Heart left ventricle (tissue), 16 donors: Measurements from ENCODE around the gene SAT2. TPM values are rescaled to one million over a fixed set of nuclear protein-coding genes. Genes with fewer than 3 reads are reported as not detected.

Source experiments
- ATAC-seq, 4 donors: fragments of 200-7000 bp; cut with Tn5 transposase; one replicate each; pipeline ENCODE4 v1.9.1; 2020 to 2022; ENCODE audit warnings: moderate library complexity in 4 of 4, mild to moderate bottlenecking in 3 of 4, moderate number of reproducible peaks in 1 of 4
- DNase-seq, 5 donors: peaks; one replicate each; pipeline ENCODE4 v3.0.0-alpha.2; 2020
- H3K27ac ChIP-seq, 12 donors: fragments of 200-600 bp; sonication (generic) in 4 of 12; one replicate each; pipeline versions ENCODE4 v1.5.0 to v1.8.0; 2016 to 2022; ENCODE audit warnings: mild to moderate bottlenecking in 2 of 12
- H3K27me3 ChIP-seq, 9 donors: fragments of 200-600 bp; sonication (generic) in 2 of 9; one replicate each; pipeline versions ENCODE4 v1.5.1 to v1.8.0; 2016 to 2022; ENCODE audit warnings: mild to moderate bottlenecking in 3 of 9
- H3K36me3 ChIP-seq, 9 donors: fragments of 200-600 bp; sonication (generic) in 2 of 9; one replicate each; pipeline versions ENCODE4 v1.5.0 to v1.8.0; 2018 to 2022; ENCODE audit warnings: mild to moderate bottlenecking in 2 of 9
- H3K4me1 ChIP-seq, 12 donors: fragments of 200-600 bp; sonication (generic) in 4 of 12; one replicate each; pipeline versions ENCODE4 v1.5.0 to v1.8.0; 2016 to 2022; ENCODE audit warnings: mild to moderate bottlenecking in 3 of 12
- H3K4me3 ChIP-seq, 12 donors: fragments of 200-600 bp; sonication (generic) in 4 of 12; one replicate each; pipeline versions ENCODE4 v1.5.0 to v1.8.0; 2017 to 2022; ENCODE audit warnings: mild to moderate bottlenecking in 9 of 12, moderate library complexity in 4 of 12
- H3K9me3 ChIP-seq, 12 donors: fragments of 200-600 bp; sonication (generic) in 4 of 12; one replicate each; pipeline versions ENCODE4 v1.5.0 to v1.8.0; 2016 to 2022; ENCODE audit warnings: mild to moderate bottlenecking in 1 of 12
- POLR2A ChIP-seq, 2 donors: fragments of 450-650 bp; IDR thresholded peaks; one replicate each; pipeline ENCODE4 v1.6.1; 2017; ENCODE audit warnings: antibody characterized with exemption in 2 of 2, mild to moderate bottlenecking in 2 of 2, moderate library complexity in 2 of 2
- WGBS, 4 donors: extraction: QIAGEN DNeasy Blood & Tissue Kit in 2 of 4; methylation state at CpG; one replicate each; pipeline versions ENCODE4 v1.1.5 to v1.1.7; 2013 to 2018; 5-methylcytosine and 5-hydroxymethylcytosine counted together
- intact Hi-C, 10 donors: fragments of 100-400 bp; cut with DNase I; formaldehyde crosslinking; loops; one replicate each; pipeline versions ENCODE4 v1.11.1 to v1.14.2; 2022
- long read RNA-seq, 3 donors: library from polyadenylated mRNA; unstranded; transcript quantifications; one replicate each; pipeline ENCODE4 v2.0.0, GENCODE V29; 2020 to 2021
- polyA plus RNA-seq, 2 donors: library from polyadenylated mRNA; stranded (reverse); fragments of 200-250 nt; gene quantifications; one replicate each; pipeline ENCODE4 v1.2.3, GENCODE V29; 2013
- total RNA-seq, 9 donors: library from RNA; depleted of rRNA in 2 of 9; stranded (reverse); fragments of >200 nt in 2 of 9; fragmentation: NEBNext Ultra II Directional in 3 of 9; extraction: Animal tissue kit (Norgen Biotek cat#: 25700) in 3 of 9; gene quantifications; one replicate each; pipeline versions ENCODE4 v1.1.0 to v1.2.4, GENCODE V29; 2016 to 2023
- TF ChIP-seq, protein P1 (sequence below), 12 donors: fragments of 200-600 bp; sonication (generic) in 4 of 12; IDR thresholded peaks; one replicate each; pipeline versions ENCODE4 v1.5.0 to v1.8.0; 2018 to 2022; ENCODE audit warnings: antibody characterized with exemption in 12 of 12, mild to moderate bottlenecking in 5 of 12
- donor health status: ischemic (EF 13 %, LVEDD 7.1; RV severe dilation, severe dysfunction).
- donor health status: healthy with polysubstance abuse.
- donor health status: DM: no; HTN: yes; CAD: no.
- donor health status: DM: no; HTN: no; CAD: no.
- donor health status: ischemic (EF 25% LVEDD 6.9; RV normal size, moderate dysfunction).
- donor health status: ischemic (EF 25% LVEDD 5.7; RV mildly dilated, moderate dysfunction).
- donor health status: healthy.
- donor health status: DM: yes; HTN: yes; CAD: no.
- donor health status: ischemic (EF 35%, LVEDD 5.7; RV mildly dilated, moderate dysfunction).
- donor health status: nonischemic (EF 11% LVEDD 7.7; RV severe dilation, severe dysfunction).
- donor health status: DM: yes; HTN: yes; CAD: no.
- donor health status: PGD.
- donor health status: ischemic (EF 29% LVEDD 5.4; RV normal size, mild dysfunction).
- donor health status: nonischemic (EF 23%, LVEDD 6.1; RV moderate dilation, normal function).

SAT2 gene
- total RNA-seq: 10 to 100 TPM; 50.0 to 76.0 (median 57.3) TPM
- polyA plus RNA-seq: 100 to 1,000 TPM; 113 to 131 TPM
- long read RNA-seq, donor 1, transcript SAT2-202 (6 exons, 974 nt): major isoform, 27 of 55 reads
- long read RNA-seq, donor 1, transcript SAT2-201 (6 exons, 946 nt): minor isoform, 14 of 55 reads
- long read RNA-seq, donor 1, partial matches to known transcripts: 2 of 55 reads
- long read RNA-seq, donor 1, other reads (novel, unspliced or antisense): 3 of 55 reads
- long read RNA-seq, donor 2, transcript SAT2-202 (6 exons, 974 nt): major isoform, 16 of 36 reads
- long read RNA-seq, donor 2, transcript SAT2-201 (6 exons, 946 nt): minor isoform, 9 of 36 reads
- long read RNA-seq, donor 2, partial matches to known transcripts: 1 of 36 reads
- long read RNA-seq, donor 2, other reads (novel, unspliced or antisense): 2 of 36 reads
- long read RNA-seq, donor 3, transcript SAT2-201 (6 exons, 946 nt): minor isoform, 6 of 18 reads
- long read RNA-seq, donor 3, transcript SAT2-202 (6 exons, 974 nt): major isoform, 8 of 18 reads
- long read RNA-seq, donor 3, partial matches to known transcripts: 0 of 18 reads
- long read RNA-seq, donor 3, other reads (novel, unspliced or antisense): 2 of 18 reads

DNA sequence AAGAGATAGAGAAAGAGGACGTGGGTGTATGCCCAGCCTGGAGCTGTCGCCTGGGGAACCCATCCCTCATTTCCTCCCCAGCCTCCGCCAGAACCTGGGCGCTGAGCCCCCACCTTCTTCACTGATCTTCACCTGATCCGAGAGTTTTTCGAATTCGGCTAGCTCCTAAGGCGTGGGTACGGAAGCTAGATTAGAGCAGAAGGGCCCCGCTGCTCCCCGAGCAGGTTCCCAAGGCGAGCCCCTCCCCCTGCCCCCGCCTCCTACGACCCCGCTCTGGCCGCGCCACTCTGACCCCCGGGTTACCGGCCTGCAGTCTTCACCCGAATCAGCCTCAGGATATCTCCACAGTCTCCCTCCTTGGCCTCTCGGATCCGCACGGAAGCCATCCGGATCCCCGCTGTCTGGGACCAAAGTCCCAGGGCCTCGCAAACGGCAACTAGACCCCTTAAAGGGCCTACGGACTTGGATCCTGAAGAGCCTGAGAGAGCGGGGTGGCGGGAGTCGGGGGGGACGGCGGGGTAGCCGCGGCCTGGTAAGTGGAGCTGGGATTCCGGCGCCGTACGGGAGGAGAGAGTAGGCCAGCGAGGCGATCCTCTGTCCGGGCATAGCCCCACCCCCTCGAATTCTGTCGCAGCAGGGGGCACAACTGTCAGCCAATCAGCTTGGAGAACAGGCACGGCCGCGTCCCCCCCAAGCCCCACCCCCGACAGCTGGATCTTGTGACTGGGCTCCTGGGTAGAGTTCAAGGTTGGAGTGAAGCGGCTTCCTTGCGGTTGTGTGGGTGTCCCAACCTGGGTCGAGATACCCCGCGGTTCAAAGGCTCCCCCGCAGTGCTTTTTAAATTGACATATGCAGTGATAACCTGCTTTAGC is at the start of gene SAT2:
Gene SAT2, minus strand, starts transcription at position 572 of the 872 bp plus-strand sequence. Its CDS starts 186 bp downstream, at position 386.
- intact Hi-C loops: loop anchor here in 1 of 10 donors (2.0 kb wide), 1 partner anchor 59 kb away; the partner anchor contains the start of gene TP53
- H3K36me3 ChIP-seq: peaks cover 0 to 9% (median 5%) of the 10 kb centered on the region in 9 donors
- peak; percentile 97 to 99 (median 98) for ATAC-seq

DNA sequence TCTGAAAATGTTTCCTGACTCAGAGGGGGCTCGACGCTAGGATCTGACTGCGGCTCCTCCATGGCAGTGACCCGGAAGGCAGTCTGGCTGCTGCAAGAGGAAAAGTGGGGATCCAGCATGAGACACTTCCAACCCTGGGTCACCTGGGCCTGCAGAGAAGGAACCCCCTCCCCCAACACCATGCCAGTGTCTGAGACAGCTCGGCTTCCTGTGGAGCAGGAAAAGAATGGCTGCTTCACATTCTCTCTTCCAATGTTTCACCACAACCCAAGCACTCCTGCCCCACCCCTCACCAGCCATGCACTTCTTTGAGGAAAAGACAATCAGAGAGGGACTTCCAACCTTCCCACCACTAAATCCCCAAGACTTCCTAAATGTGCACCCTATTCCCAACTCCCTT is 48.9 kb upstream of the SAT2 start:
- DNase-seq (no peak), ATAC-seq (no peak)
- Histone ChIP-seq H3K4me1 (no peaks in the 10 kb centered on the region), H3K9me3 (peaks cover 0 to 13% (median 4%) of the 10 kb centered on the region in 12 donors), H3K36me3 (peaks cover 3 to 49% (median 45%) of the 10 kb centered on the region in 9 donors), H3K27me3 (no peaks in the 10 kb centered on the region), H3K27ac (no peak overlapping the region), H3K4me3 (no peak overlapping the region)
- intact Hi-C loops: no loop called here
- WGBS, 4 donors: 73 to 78% (median 76%) methylated on average over 5 of the region's 5 CpGs
- TF ChIP-seq POLR2A (IDR thresholded peaks at IDR 0.05): no peak
- TF ChIP-seq, protein P1, sequence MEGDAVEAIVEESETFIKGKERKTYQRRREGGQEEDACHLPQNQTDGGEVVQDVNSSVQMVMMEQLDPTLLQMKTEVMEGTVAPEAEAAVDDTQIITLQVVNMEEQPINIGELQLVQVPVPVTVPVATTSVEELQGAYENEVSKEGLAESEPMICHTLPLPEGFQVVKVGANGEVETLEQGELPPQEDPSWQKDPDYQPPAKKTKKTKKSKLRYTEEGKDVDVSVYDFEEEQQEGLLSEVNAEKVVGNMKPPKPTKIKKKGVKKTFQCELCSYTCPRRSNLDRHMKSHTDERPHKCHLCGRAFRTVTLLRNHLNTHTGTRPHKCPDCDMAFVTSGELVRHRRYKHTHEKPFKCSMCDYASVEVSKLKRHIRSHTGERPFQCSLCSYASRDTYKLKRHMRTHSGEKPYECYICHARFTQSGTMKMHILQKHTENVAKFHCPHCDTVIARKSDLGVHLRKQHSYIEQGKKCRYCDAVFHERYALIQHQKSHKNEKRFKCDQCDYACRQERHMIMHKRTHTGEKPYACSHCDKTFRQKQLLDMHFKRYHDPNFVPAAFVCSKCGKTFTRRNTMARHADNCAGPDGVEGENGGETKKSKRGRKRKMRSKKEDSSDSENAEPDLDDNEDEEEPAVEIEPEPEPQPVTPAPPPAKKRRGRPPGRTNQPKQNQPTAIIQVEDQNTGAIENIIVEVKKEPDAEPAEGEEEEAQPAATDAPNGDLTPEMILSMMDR (IDR thresholded peaks at IDR 0.05): no peak

More for the DNA sequence above, at the start of gene SAT2:
- WGBS, 4 donors: 1% methylated on average over 32 to 54 of the region's 54 CpGs
- no peaks in the 10 kb centered on the region for H3K9me3 ChIP-seq
- H3K4me3 ChIP-seq: peak within 1 kb of the TSS; percentile 44 to 94 (median 84)
- H3K4me1 ChIP-seq: peaks cover 0 to 26% (median 11%) of the 10 kb centered on the region in 12 donors
- peak in 1 of 2 donors; percentile 64 for TF ChIP-seq POLR2A (IDR thresholded peaks at IDR 0.05)
- TF ChIP-seq, protein P1 (IDR thresholded peaks at IDR 0.05): no peak
- peak within 1 kb of the TSS; percentile 85 to 98 (median 92) for H3K27ac ChIP-seq
- H3K27me3 ChIP-seq: no peaks in the 10 kb centered on the region
- peak; percentile 95 to 97 (median 96) for DNase-seq

DNA sequence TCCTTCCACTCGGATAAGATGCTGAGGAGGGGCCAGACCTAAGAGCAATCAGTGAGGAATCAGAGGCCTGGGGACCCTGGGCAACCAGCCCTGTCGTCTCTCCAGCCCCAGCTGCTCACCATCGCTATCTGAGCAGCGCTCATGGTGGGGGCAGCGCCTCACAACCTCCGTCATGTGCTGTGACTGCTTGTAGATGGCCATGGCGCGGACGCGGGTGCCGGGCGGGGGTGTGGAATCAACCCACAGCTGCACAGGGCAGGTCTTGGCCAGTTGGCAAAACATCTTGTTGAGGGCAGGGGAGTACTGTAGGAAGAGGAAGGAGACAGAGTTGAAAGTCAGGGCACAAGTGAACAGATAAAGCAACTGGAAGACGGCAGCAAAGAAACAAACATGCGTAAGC is 47.3 kb upstream of the SAT2 start:
- ATAC-seq (no peak), DNase-seq (no peak)
- intact Hi-C loops: no loop called here
- no peak overlapping the region for H3K4me3 ChIP-seq
- peaks cover 3 to 65% (median 61%) of the 10 kb centered on the region in 9 donors for H3K36me3 ChIP-seq
- TF ChIP-seq, protein P1 (IDR thresholded peaks at IDR 0.05): no peak
- TF ChIP-seq POLR2A (IDR thresholded peaks at IDR 0.05): no peak
- 89 to 93% (median 92%) methylated on average over 12 to 14 of the region's 14 CpGs for WGBS, 4 donors
- peaks cover 0 to 13% (median 4%) of the 10 kb centered on the region in 12 donors for H3K9me3 ChIP-seq
- H3K4me1 ChIP-seq: no peaks in the 10 kb centered on the region
- no peaks in the 10 kb centered on the region for H3K27me3 ChIP-seq
- no peak overlapping the region for H3K27ac ChIP-seq
